Mesenchymal stem cell (in vitro differentiated cells and primary cell): ENCODE measurements around the gene B4GALNT2.
A peak's percentile ranks its signal among the peaks of the same experiment; 100 is the strongest.

Source experiments
- DNase-seq: peaks from one replicate; pipeline ENCODE4 v3.0.0-alpha.2; 2013
- H2AFZ ChIP-seq: one replicate; pipeline ENCODE4 v1.6.1; 2013; ENCODE audit warnings: low read depth, mild to moderate bottlenecking, control low read depth, inconsistent platforms, low read length, moderate library complexity
- H2AK5ac ChIP-seq: 2 replicates; pipeline ENCODE4 v1.6.1; 2013; ENCODE audit warnings: low read length, moderate library complexity, mild to moderate bottlenecking, inconsistent platforms; ENCODE audit not compliant: severe bottlenecking
- H2BK120ac ChIP-seq: one replicate; pipeline ENCODE4 v1.6.1; 2013; ENCODE audit warnings: low read depth, mild to moderate bottlenecking, inconsistent platforms, low read length, moderate library complexity
- H2BK12ac ChIP-seq, 2 experiments: one replicate each; pipeline ENCODE4 v1.6.1; 2013; ENCODE audit warnings: inconsistent platforms in 2 of 2, low read length in 2 of 2, mild to moderate bottlenecking in 2 of 2, moderate library complexity in 2 of 2, control low read depth in 1 of 2
- H2BK15ac ChIP-seq: one replicate; pipeline ENCODE4 v1.6.1; 2013; ENCODE audit warnings: mild to moderate bottlenecking, low read depth, inconsistent platforms; ENCODE audit not compliant: poor library complexity, severe bottlenecking
- H2BK5ac ChIP-seq: 2 replicates; pipeline ENCODE4 v1.6.1; 2013; ENCODE audit warnings: low read depth, mild to moderate bottlenecking, low read length, control low read depth, inconsistent platforms; ENCODE audit not compliant: poor library complexity, severe bottlenecking
- H3K14ac ChIP-seq, 2 experiments: one replicate each; pipeline ENCODE4 v1.6.1; 2013; ENCODE audit warnings: inconsistent platforms in 2 of 2, low read length in 2 of 2, control low read depth in 1 of 2, mild to moderate bottlenecking in 1 of 2, moderate library complexity in 1 of 2
- H3K18ac ChIP-seq, 2 experiments: one replicate each; pipeline ENCODE4 v1.6.1; 2013; ENCODE audit warnings: inconsistent platforms in 2 of 2, low read length in 2 of 2, control low read depth in 1 of 2, low read depth in 1 of 2, mild to moderate bottlenecking in 1 of 2
- H3K23ac ChIP-seq, 2 experiments: one replicate each; pipeline ENCODE4 v1.6.1; 2013; ENCODE audit warnings: inconsistent platforms in 2 of 2, low read length in 2 of 2, mild to moderate bottlenecking in 2 of 2, moderate library complexity in 2 of 2, control low read depth in 1 of 2
- H3K27ac ChIP-seq: 2 replicates; pipeline ENCODE4 v1.5.1; 2013; ENCODE audit warnings: mild to moderate bottlenecking, moderate library complexity, low read length, control low read depth, inconsistent platforms; ENCODE audit not compliant: poor library complexity, severe bottlenecking
- H3K27me3 ChIP-seq, 2 experiments: 2 replicates each; pipeline versions ENCODE4 v1.6.1 to v1.7.0; 2013; ENCODE audit warnings: low read length in 2 of 2, mild to moderate bottlenecking in 2 of 2, moderate library complexity in 2 of 2, control low read depth in 1 of 2, inconsistent platforms in 1 of 2; ENCODE audit not compliant: control insufficient read depth in 1 of 2, insufficient read depth in 1 of 2
- H3K36me3 ChIP-seq, 2 experiments: 2 replicates each; pipeline versions ENCODE4 v1.6.1 to v1.7.0; 2013; ENCODE audit warnings: low read length in 2 of 2, control low read depth in 1 of 2, inconsistent platforms in 1 of 2, low read depth in 1 of 2, mild to moderate bottlenecking in 1 of 2; ENCODE audit not compliant: insufficient read depth in 2 of 2, control insufficient read depth in 1 of 2
- H3K4ac ChIP-seq, 2 experiments: one replicate each; pipeline ENCODE4 v1.6.1; 2013; ENCODE audit warnings: inconsistent platforms in 2 of 2, low read length in 2 of 2, mild to moderate bottlenecking in 2 of 2, moderate library complexity in 2 of 2, control low read depth in 1 of 2, low read depth in 1 of 2
- H3K4me1 ChIP-seq: 2 replicates; pipeline ENCODE4 v1.6.1; 2013; ENCODE audit warnings: low read depth, low read length, control low read depth; ENCODE audit not compliant: control insufficient read depth, insufficient read depth
- H3K4me2 ChIP-seq: 2 replicates; pipeline ENCODE4 v1.6.1; 2013; ENCODE audit warnings: low read length, mild to moderate bottlenecking, inconsistent platforms; ENCODE audit not compliant: poor library complexity, severe bottlenecking
- H3K4me3 ChIP-seq, 2 experiments: 2 replicates each; pipeline versions ENCODE4 v1.5.1 to v1.7.0; 2013; ENCODE audit warnings: low read length in 2 of 2, mild to moderate bottlenecking in 2 of 2, control low read depth in 1 of 2, low read depth in 1 of 2; ENCODE audit not compliant: insufficient read depth in 1 of 2
- H3K79me1 ChIP-seq: replicated peaks from 2 replicates; pipeline ENCODE4 v1.6.1; 2013; ENCODE audit warnings: mild to moderate bottlenecking, control low read depth, low read length, inconsistent platforms; ENCODE audit not compliant: poor library complexity, severe bottlenecking
- H3K9ac ChIP-seq: 2 replicates; pipeline ENCODE4 v1.7.0; 2013; ENCODE audit warnings: mild to moderate bottlenecking, low read length, moderate library complexity
- H3K9me3 ChIP-seq: 2 replicates; pipeline ENCODE4 v1.7.0; 2013; ENCODE audit warnings: mild to moderate bottlenecking, low read length; ENCODE audit not compliant: control insufficient read depth
- H4K8ac ChIP-seq: one replicate; pipeline ENCODE4 v1.6.1; 2013; ENCODE audit warnings: inconsistent platforms, mild to moderate bottlenecking, low read length, moderate library complexity
- H4K91ac ChIP-seq: one replicate; pipeline ENCODE4 v1.6.1; 2013; ENCODE audit warnings: mild to moderate bottlenecking, low read length, inconsistent platforms
- WGBS: methylation state at CpG from one replicate; pipeline ENCODE4 v1.1.7; 2013; ENCODE audit warnings: mixed read lengths; 5-methylcytosine and 5-hydroxymethylcytosine counted together

Gene B4GALNT2

GRCh38 chr17:49193513-49194296, 61.1 kb downstream of the B4GALNT2 start:
- Histone ChIP-seq H3K4me1 (peaks cover 13% of the 10 kb centered on the region), H3K23ac (peak overlapping the region in 1 of 2 experiments; percentile 63)
- 7% methylated on average over 18 of the region's 21 CpGs for WGBS

GRCh38 chr17:49194297-49194607, 61.7 kb downstream of the B4GALNT2 start:
- H3K4me2 ChIP-seq = no peak overlapping the region
- peaks cover 13% of the 10 kb centered on the region for H3K4me1 ChIP-seq
- no peak overlapping the region for H4K8ac ChIP-seq
- peak overlapping the region; percentile 85 for H3K9ac ChIP-seq
- H3K18ac ChIP-seq = no peak overlapping the region
- H3K4ac ChIP-seq = no peak overlapping the region
- no peak overlapping the region for H2BK12ac ChIP-seq
- no peak overlapping the region for H2BK120ac ChIP-seq
- peak overlapping the region; percentile 18 for H2AK5ac ChIP-seq
- peak overlapping the region in 1 of 2 experiments; percentile 83 for H3K4me3 ChIP-seq
- H3K14ac ChIP-seq = no peak overlapping the region
- no peak overlapping the region for H4K91ac ChIP-seq
- no peaks in the 10 kb centered on the region for H3K9me3 ChIP-seq
- H2BK5ac ChIP-seq = no peak overlapping the region
- no peak overlapping the region for H3K23ac ChIP-seq
- WGBS = 64% methylated on average over 3 of the region's 3 CpGs
- no peak overlapping the region for H2AFZ ChIP-seq
- no peaks in the 10 kb centered on the region for H3K27me3 ChIP-seq
- H2BK15ac ChIP-seq = no peak overlapping the region
- H3K36me3 ChIP-seq = no peaks in the 10 kb centered on the region
- no peak for DNase-seq
- no peaks in the 10 kb centered on the region for H3K79me1 ChIP-seq
- peak overlapping the region; percentile 9 for H3K27ac ChIP-seq

More at GRCh38 chr17:49193513-49194296, 61.1 kb downstream of the B4GALNT2 start:
- Histone ChIP-seq H2AFZ (peak overlapping the region; percentile 90), H3K9ac (peak overlapping the region; percentile 85), H3K27me3 (peaks cover 0 to 4% of the 10 kb centered on the region in 2 experiments), H3K4ac (peak overlapping the region in 1 of 2 experiments; percentile 92), H2BK12ac (peak overlapping the region in 1 of 2 experiments; percentile 93), H3K36me3 (no peaks in the 10 kb centered on the region), H2AK5ac (no peak overlapping the region), H2BK120ac (no peak overlapping the region), H3K9me3 (no peaks in the 10 kb centered on the region), H4K8ac (peak overlapping the region; percentile 10), H3K4me3 (peak overlapping the region; percentile 43 to 83), H3K18ac (peak overlapping the region; percentile 6 to 95), H3K4me2 (peak overlapping the region; percentile 86), H2BK5ac (peak overlapping the region; percentile 68), H4K91ac (no peak overlapping the region), H3K14ac (peak overlapping the region in 1 of 2 experiments; percentile 95), H2BK15ac (no peak overlapping the region), H3K27ac (peak overlapping the region; percentile 98), H3K79me1 (no peaks in the 10 kb centered on the region)
- peak; percentile 85 for DNase-seq

- Histone ChIP-seq H4K8ac (no peak overlapping the region), H2AK5ac (no peak overlapping the region), H3K14ac (no peak overlapping the region), H4K91ac (no peak overlapping the region), H3K23ac (no peak overlapping the region), H3K79me1 (no peaks in the 10 kb centered on the region), H2BK12ac (no peak overlapping the region), H2BK15ac (no peak overlapping the region), H3K36me3 (no peaks in the 10 kb centered on the region), H3K18ac (no peak overlapping the region), H3K4ac (no peak overlapping the region), H3K27ac (no peak overlapping the region), H3K4me1 (peaks cover 11% of the 10 kb centered on the region), H2AFZ (no peak overlapping the region), H3K4me2 (no peak overlapping the region), H3K27me3 (no peaks in the 10 kb centered on the region), H2BK5ac (no peak overlapping the region), H2BK120ac (no peak overlapping the region), H3K9ac (no peak overlapping the region), H3K9me3 (no peaks in the 10 kb centered on the region), H3K4me3 (no peak overlapping the region)
- no peak for DNase-seq
- no CpG with 5 or more reads among the region's 4 CpGs for WGBS
These were observed 63.2 kb downstream of the B4GALNT2 start for GRCh38 chr17:49195751-49196150.

GRCh38 chr17:49196520-49196919, 64.0 kb downstream of the B4GALNT2 start:
- no peak overlapping the region for H3K4ac ChIP-seq
- H3K36me3 ChIP-seq = no peaks in the 10 kb centered on the region
- H3K79me1 ChIP-seq = no peaks in the 10 kb centered on the region
- no peak overlapping the region for H4K91ac ChIP-seq
- H2AFZ ChIP-seq = no peak overlapping the region
- H4K8ac ChIP-seq = no peak overlapping the region
- H2BK5ac ChIP-seq = no peak overlapping the region
- H3K23ac ChIP-seq = no peak overlapping the region
- H3K4me2 ChIP-seq = no peak overlapping the region
- H3K18ac ChIP-seq = no peak overlapping the region
- H2BK120ac ChIP-seq = no peak overlapping the region
- H3K9me3 ChIP-seq = no peaks in the 10 kb centered on the region
- peaks cover 11% of the 10 kb centered on the region for H3K4me1 ChIP-seq
- DNase-seq = no peak
- no peak overlapping the region for H3K14ac ChIP-seq
- no peaks in the 10 kb centered on the region for H3K27me3 ChIP-seq
- no peak overlapping the region for H2BK12ac ChIP-seq
- no peak overlapping the region for H3K9ac ChIP-seq
- H2BK15ac ChIP-seq = no peak overlapping the region
- H3K27ac ChIP-seq = no peak overlapping the region
- peak overlapping the region; percentile 31 for H2AK5ac ChIP-seq
- 100% methylated on average over 1 of the region's 3 CpGs for WGBS
- H3K4me3 ChIP-seq = no peak overlapping the region
